Measurements from ENCODE around the gene ACTR3C. TPM values are rescaled to one million over a fixed set of nuclear protein-coding genes. Genes with fewer than 3 reads are reported as not detected.

Gene ACTR3C
- total RNA-seq, 1 experiment from 2014 or later, result 26.0 TPM

GRCh38 chr7:150365194-150365593 lies 41.8 kb upstream of the ACTR3C start:
- no peak overlapping the region for H3K4me3 Mint-ChIP-seq (ENCODE audit: low read depth, unreplicated experiment)
- no peak for TF ChIP-seq CTCF (IDR thresholded peaks at IDR 0.05; ENCODE audit: unreplicated experiment)
- DNase-seq, result no peak
- H3K36me3 Mint-ChIP-seq (ENCODE audit: insufficient read depth, unreplicated experiment), result peaks cover 32% of the 10 kb centered on the region
- peaks cover under 1% of the 10 kb centered on the region for H3K9me3 Mint-ChIP-seq (ENCODE audit: low read depth, unreplicated experiment)
- H3K27me3 Mint-ChIP-seq (ENCODE audit: unreplicated experiment), result no peaks in the 10 kb centered on the region
- no TSS peak for BruUV-seq (replicated peaks)
- peak overlapping the region; percentile 89 for H3K27ac Mint-ChIP-seq (ENCODE audit: unreplicated experiment)
- intact Hi-C loops (cut with micrococcal nuclease; ENCODE audit: unreplicated experiment), result no loop called here
- H3K4me1 Mint-ChIP-seq (ENCODE audit: low read depth, unreplicated experiment), result peaks cover 14% of the 10 kb centered on the region
- CTCF ChIA-PET, result interaction anchor here (0.6 kb wide), 1 partner anchor 664 kb away, joined by 3 read pairs; no protein-coding TSS in a partner anchor

- CTCF ChIA-PET, result no interaction called here
- no peak for DNase-seq
- Mint-ChIP-seq H3K4me3 (ENCODE audit: low read depth, unreplicated experiment) (no peak overlapping the region), H3K27me3 (ENCODE audit: unreplicated experiment) (no peaks in the 10 kb centered on the region), H3K4me1 (ENCODE audit: low read depth, unreplicated experiment) (peaks cover 26% of the 10 kb centered on the region), H3K27ac (ENCODE audit: unreplicated experiment) (no peak overlapping the region), H3K36me3 (ENCODE audit: insufficient read depth, unreplicated experiment) (peaks cover 22% of the 10 kb centered on the region), H3K9me3 (ENCODE audit: low read depth, unreplicated experiment) (peaks cover 3% of the 10 kb centered on the region)
- intact Hi-C loops (cut with micrococcal nuclease; ENCODE audit: unreplicated experiment), result no loop called here
- BruUV-seq (replicated peaks), result no TSS peak
- TF ChIP-seq CTCF (IDR thresholded peaks at IDR 0.05; ENCODE audit: unreplicated experiment), result no peak
Measured at GRCh38 chr7:150363872-150364271, 40.5 kb upstream of the ACTR3C start.

- peaks cover 3% of the 10 kb centered on the region for H3K9me3 Mint-ChIP-seq (ENCODE audit: low read depth, unreplicated experiment)
- intact Hi-C loops (cut with micrococcal nuclease; ENCODE audit: unreplicated experiment), result no loop called here
- no peak for TF ChIP-seq CTCF (IDR thresholded peaks at IDR 0.05; ENCODE audit: unreplicated experiment)
- H3K27me3 Mint-ChIP-seq (ENCODE audit: unreplicated experiment), result no peaks in the 10 kb centered on the region
- H3K27ac Mint-ChIP-seq (ENCODE audit: unreplicated experiment), result no peak overlapping the region
- H3K36me3 Mint-ChIP-seq (ENCODE audit: insufficient read depth, unreplicated experiment), result peaks cover 17% of the 10 kb centered on the region
- DNase-seq, result no peak
- no peak overlapping the region for H3K4me3 Mint-ChIP-seq (ENCODE audit: low read depth, unreplicated experiment)
- BruUV-seq (replicated peaks), result no TSS peak
- CTCF ChIA-PET, result interaction anchor here (0.6 kb wide), 1 partner anchor 46 kb away, joined by 7 read pairs; no protein-coding TSS in a partner anchor
- H3K4me1 Mint-ChIP-seq (ENCODE audit: low read depth, unreplicated experiment), result peaks cover 26% of the 10 kb centered on the region
Measured at GRCh38 chr7:150363370-150363769, 40.0 kb upstream of the ACTR3C start.

- Mint-ChIP-seq H3K4me3 (ENCODE audit: low read depth, unreplicated experiment) (no peak overlapping the region), H3K36me3 (ENCODE audit: insufficient read depth, unreplicated experiment) (peaks cover 11% of the 10 kb centered on the region), H3K27me3 (ENCODE audit: unreplicated experiment) (no peaks in the 10 kb centered on the region), H3K27ac (ENCODE audit: unreplicated experiment) (no peak overlapping the region), H3K9me3 (ENCODE audit: low read depth, unreplicated experiment) (peaks cover 3% of the 10 kb centered on the region), H3K4me1 (ENCODE audit: low read depth, unreplicated experiment) (peaks cover 26% of the 10 kb centered on the region)
- intact Hi-C loops (cut with micrococcal nuclease; ENCODE audit: unreplicated experiment), result no loop called here
- DNase-seq, result no peak
- BruUV-seq (replicated peaks), result no TSS peak
- CTCF ChIA-PET, result no interaction called here
- TF ChIP-seq CTCF (IDR thresholded peaks at IDR 0.05; ENCODE audit: unreplicated experiment), result no peak
Measured at GRCh38 chr7:150361807-150362621, 38.7 kb upstream of the ACTR3C start.

Measured in Calu3 (cell line).